HG03039 (cell line): ENCODE data around the gene RAD50.
"Not testable (repeated sequence)": the region's sequence is repeated elsewhere in the genome, so short reads cannot be mapped to it uniquely, and the experiment has no call there.

ENCODE experiments used
- ATAC-seq: cut with Tn5 transposase; IDR thresholded peaks from one replicate; pipeline ENCODE4 v1.9.1; 2021; ENCODE audit warnings: mild to moderate bottlenecking, moderate library complexity; ENCODE audit not compliant: unreplicated experiment

Gene RAD50

GRCh38 chr5:132628814-132629213 lies 72.0 kb downstream of the RAD50 start:
- ATAC-seq = no peak

- ATAC-seq = no peak
These were observed 72.6 kb downstream of the RAD50 start for GRCh38 chr5:132629230-132629944.

GRCh38 chr5:132633587-132633986 lies 76.8 kb downstream of the RAD50 start:
- ATAC-seq = not testable (repeated sequence)

- peak; percentile 38 for ATAC-seq
These were observed 79.1 kb downstream of the RAD50 start for GRCh38 chr5:132635873-132636272.

GRCh38 chr5:132637241-132637640 lies 80.5 kb downstream of the RAD50 start:
- no peak for ATAC-seq

- ATAC-seq = peak; percentile 58
These were observed 82.9 kb downstream of the RAD50 start for GRCh38 chr5:132639706-132640130.

GRCh38 chr5:132640613-132641012 lies 83.8 kb downstream of the RAD50 start:
- no peak for ATAC-seq

- ATAC-seq = peak; percentile 34
These were observed 84.5 kb downstream of the RAD50 start for GRCh38 chr5:132641241-132641723.

GRCh38 chr5:132641841-132642240 lies 85.1 kb downstream of the RAD50 start:
- no peak for ATAC-seq

- ATAC-seq = no peak
These were observed 87.4 kb downstream of the RAD50 start for GRCh38 chr5:132644177-132644576.

- no peak for ATAC-seq
These were observed 89.9 kb downstream of the RAD50 start for GRCh38 chr5:132646583-132647266.

GRCh38 chr5:132647473-132647872 lies 90.7 kb downstream of the RAD50 start:
- ATAC-seq = no peak

- no peak for ATAC-seq
These were observed 91.6 kb downstream of the RAD50 start for GRCh38 chr5:132648355-132648754.

GRCh38 chr5:132651838-132652469 lies 95.2 kb downstream of the RAD50 start:
- ATAC-seq = no peak

- ATAC-seq = no peak
These were observed 96.9 kb downstream of the RAD50 start for GRCh38 chr5:132653716-132654115.

- no peak for ATAC-seq
These were observed 99.3 kb downstream of the RAD50 start for GRCh38 chr5:132655821-132656773.

- ATAC-seq = no peak
These were observed 100.1 kb downstream of the RAD50 start for GRCh38 chr5:132656774-132657355.

GRCh38 chr5:132657676-132658380 lies 101.1 kb downstream of the RAD50 start, which contains the start of gene IL13:
TSS of gene IL13 (plus strand) at chr5:132658173. CDS start at chr5:132658187, 14 bp downstream.
- ATAC-seq = no peak
